ENCODE measurements around the gene TTC13.
A peak's percentile ranks its signal among the peaks of the same experiment; 100 is the strongest.

The TTC13 gene

GRCh38 chr1:230906226-230906625 lies 72.4 kb downstream of the TTC13 start:
- H3K4me3 ChIP-seq (IDR thresholded peaks at IDR 0.05; ENCODE audit: insufficient read depth, low read depth, low read length): no peak overlapping the region

GRCh38 chr1:230905733-230906132 lies 72.9 kb downstream of the TTC13 start:
- Histone ChIP-seq H4K20me1 (ENCODE audit: insufficient read depth) (no peaks in the 10 kb centered on the region), H3K9ac (no peak overlapping the region), H3K4me2 (no peak overlapping the region), H3K4me1 (ENCODE audit: low read depth, poor library complexity, severe bottlenecking) (peaks cover 11% of the 10 kb centered on the region), H3K27ac (no peak overlapping the region), H3K27me3 (ENCODE audit: insufficient read depth, low read depth) (no peaks in the 10 kb centered on the region), H3K4me3 (IDR thresholded peaks at IDR 0.05; ENCODE audit: insufficient read depth, low read depth, low read length) (no peak overlapping the region), H3K36me3 (ENCODE audit: insufficient read depth) (no peaks in the 10 kb centered on the region), H2AFZ (ENCODE audit: low read depth) (no peak overlapping the region), H3K79me2 (ENCODE audit: insufficient read depth, low read depth) (no peaks in the 10 kb centered on the region)
- TF ChIP-seq CTCF (conservative IDR thresholded peaks at IDR 0.05; ENCODE audit: low read depth, low read length): no peak

More at GRCh38 chr1:230906226-230906625, 72.4 kb downstream of the TTC13 start:
- Histone ChIP-seq H3K27ac (no peak overlapping the region), H2AFZ (ENCODE audit: low read depth) (no peak overlapping the region), H3K27me3 (ENCODE audit: insufficient read depth, low read depth) (no peaks in the 10 kb centered on the region), H4K20me1 (ENCODE audit: insufficient read depth) (no peaks in the 10 kb centered on the region), H3K4me2 (0 out of 2 replicates have a peak overlapping the region, but pooled peaks have one; percentile 2), H3K79me2 (ENCODE audit: insufficient read depth, low read depth) (no peaks in the 10 kb centered on the region), H3K4me1 (ENCODE audit: low read depth, poor library complexity, severe bottlenecking) (peaks cover 11% of the 10 kb centered on the region), H3K9ac (no peak overlapping the region), H3K36me3 (ENCODE audit: insufficient read depth) (no peaks in the 10 kb centered on the region)
- TF ChIP-seq CTCF (conservative IDR thresholded peaks at IDR 0.05; ENCODE audit: low read depth, low read length): no peak

- Histone ChIP-seq H4K20me1 (ENCODE audit: insufficient read depth) (no peaks in the 10 kb centered on the region), H3K4me2 (no peak overlapping the region), H3K27me3 (ENCODE audit: insufficient read depth, low read depth) (no peaks in the 10 kb centered on the region), H3K36me3 (ENCODE audit: insufficient read depth) (no peaks in the 10 kb centered on the region), H2AFZ (ENCODE audit: low read depth) (no peak overlapping the region), H3K9ac (no peak overlapping the region), H3K4me1 (ENCODE audit: low read depth, poor library complexity, severe bottlenecking) (peaks cover 11% of the 10 kb centered on the region), H3K27ac (no peak overlapping the region), H3K4me3 (IDR thresholded peaks at IDR 0.05; ENCODE audit: insufficient read depth, low read depth, low read length) (no peak overlapping the region), H3K79me2 (ENCODE audit: insufficient read depth, low read depth) (no peaks in the 10 kb centered on the region)
- TF ChIP-seq CTCF (conservative IDR thresholded peaks at IDR 0.05; ENCODE audit: low read depth, low read length): no peak
These were observed 76.2 kb downstream of the TTC13 start for GRCh38 chr1:230902349-230902923.

GRCh38 chr1:230901671-230902070 lies 77.0 kb downstream of the TTC13 start:
- Histone ChIP-seq H4K20me1 (ENCODE audit: insufficient read depth) (no peaks in the 10 kb centered on the region), H3K36me3 (ENCODE audit: insufficient read depth) (no peaks in the 10 kb centered on the region), H3K79me2 (ENCODE audit: insufficient read depth, low read depth) (no peaks in the 10 kb centered on the region), H3K4me2 (no peak overlapping the region), H3K27me3 (ENCODE audit: insufficient read depth, low read depth) (no peaks in the 10 kb centered on the region), H3K4me3 (IDR thresholded peaks at IDR 0.05; ENCODE audit: insufficient read depth, low read depth, low read length) (no peak overlapping the region), H3K27ac (no peak overlapping the region), H3K9ac (no peak overlapping the region), H2AFZ (ENCODE audit: low read depth) (no peak overlapping the region), H3K4me1 (ENCODE audit: low read depth, poor library complexity, severe bottlenecking) (peaks cover 9% of the 10 kb centered on the region)
- TF ChIP-seq CTCF (conservative IDR thresholded peaks at IDR 0.05; ENCODE audit: low read depth, low read length): no peak

Data from KMS-11 (cell line).